ENCODE measurements around the gene SPTLC2.

DNA sequence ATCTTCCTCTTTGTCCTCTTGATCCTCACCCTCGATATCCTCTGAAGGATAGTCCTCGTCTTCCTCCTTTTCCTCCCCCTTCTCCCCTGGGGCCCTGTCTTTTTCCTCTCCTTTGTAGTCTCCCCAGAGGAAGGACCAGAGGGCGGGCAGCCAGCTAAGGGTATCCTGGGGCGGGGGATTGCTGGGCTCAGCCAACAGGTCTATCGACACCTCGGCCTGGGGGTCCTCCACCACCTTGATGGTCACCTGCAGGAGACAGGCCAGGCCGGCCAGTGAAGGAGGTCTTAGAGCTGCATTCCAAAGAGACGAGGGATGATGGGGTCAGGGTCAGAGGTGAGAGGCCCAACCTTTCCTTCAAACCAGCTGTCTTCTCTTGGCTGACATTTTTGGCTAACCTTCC is 134.0 kb downstream of the SPTLC2 start:
- TF ChIP-seq, protein P1, sequence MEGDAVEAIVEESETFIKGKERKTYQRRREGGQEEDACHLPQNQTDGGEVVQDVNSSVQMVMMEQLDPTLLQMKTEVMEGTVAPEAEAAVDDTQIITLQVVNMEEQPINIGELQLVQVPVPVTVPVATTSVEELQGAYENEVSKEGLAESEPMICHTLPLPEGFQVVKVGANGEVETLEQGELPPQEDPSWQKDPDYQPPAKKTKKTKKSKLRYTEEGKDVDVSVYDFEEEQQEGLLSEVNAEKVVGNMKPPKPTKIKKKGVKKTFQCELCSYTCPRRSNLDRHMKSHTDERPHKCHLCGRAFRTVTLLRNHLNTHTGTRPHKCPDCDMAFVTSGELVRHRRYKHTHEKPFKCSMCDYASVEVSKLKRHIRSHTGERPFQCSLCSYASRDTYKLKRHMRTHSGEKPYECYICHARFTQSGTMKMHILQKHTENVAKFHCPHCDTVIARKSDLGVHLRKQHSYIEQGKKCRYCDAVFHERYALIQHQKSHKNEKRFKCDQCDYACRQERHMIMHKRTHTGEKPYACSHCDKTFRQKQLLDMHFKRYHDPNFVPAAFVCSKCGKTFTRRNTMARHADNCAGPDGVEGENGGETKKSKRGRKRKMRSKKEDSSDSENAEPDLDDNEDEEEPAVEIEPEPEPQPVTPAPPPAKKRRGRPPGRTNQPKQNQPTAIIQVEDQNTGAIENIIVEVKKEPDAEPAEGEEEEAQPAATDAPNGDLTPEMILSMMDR (IDR thresholded peaks at IDR 0.05) = no peak
- TF ChIP-seq POLR2A (IDR thresholded peaks at IDR 0.05) = no peak

Data from ovary (tissue), 3 donors.